NT2/D1 (cell line): ENCODE data around the gene FDX1.
"Not testable (repeated sequence)": the region's sequence is repeated elsewhere in the genome, so short reads cannot be mapped to it uniquely, and the experiment has no call there.

Source experiments
- DNase-seq: peaks from one replicate; pipeline ENCODE4 v3.0.0-alpha.2; 2011; ENCODE audit warnings: low read depth, low spot score
- H3K27me3 ChIP-seq: 2 replicates; pipeline ENCODE4 v1.6.0; 2011; ENCODE audit warnings: mild to moderate bottlenecking; ENCODE audit not compliant: insufficient read length, insufficient read depth
- H3K36me3 ChIP-seq: 2 replicates; pipeline ENCODE4 v1.6.1; 2011; ENCODE audit warnings: mild to moderate bottlenecking, low read length, mixed read lengths; ENCODE audit not compliant: insufficient read depth, insufficient read length
- H3K4me1 ChIP-seq: 2 replicates; pipeline ENCODE4 v1.5.1; 2011; ENCODE audit not compliant: insufficient read depth, insufficient read length
- H3K4me3 ChIP-seq: 2 replicates; pipeline ENCODE4 v1.5.1; 2011; ENCODE audit warnings: low read depth; ENCODE audit not compliant: insufficient read length
- H3K9ac ChIP-seq: 2 replicates; pipeline ENCODE4 v1.6.0; 2011; ENCODE audit warnings: low read depth; ENCODE audit not compliant: insufficient read length
- H3K9me3 ChIP-seq: 2 replicates; pipeline ENCODE4 v1.5.1; 2011; ENCODE audit warnings: mild to moderate bottlenecking, low read length; ENCODE audit not compliant: insufficient read depth
- SUZ12 ChIP-seq: IDR thresholded peaks from 2 replicates; pipeline ENCODE4 v1.6.1; 2011; ENCODE audit not compliant: insufficient read length, insufficient read depth; ENCODE audit errors: extremely low read depth
- YY1 ChIP-seq: IDR thresholded peaks from 2 replicates; pipeline ENCODE4 v1.6.1; 2011; ENCODE audit not compliant: insufficient read length, insufficient read depth
- ZNF274 ChIP-seq: IDR thresholded peaks from 2 replicates; pipeline ENCODE4 v1.6.1; 2011; ENCODE audit warnings: mild to moderate bottlenecking, low read depth, low read length

Gene FDX1, protein sequence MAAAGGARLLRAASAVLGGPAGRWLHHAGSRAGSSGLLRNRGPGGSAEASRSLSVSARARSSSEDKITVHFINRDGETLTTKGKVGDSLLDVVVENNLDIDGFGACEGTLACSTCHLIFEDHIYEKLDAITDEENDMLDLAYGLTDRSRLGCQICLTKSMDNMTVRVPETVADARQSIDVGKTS

DNA sequence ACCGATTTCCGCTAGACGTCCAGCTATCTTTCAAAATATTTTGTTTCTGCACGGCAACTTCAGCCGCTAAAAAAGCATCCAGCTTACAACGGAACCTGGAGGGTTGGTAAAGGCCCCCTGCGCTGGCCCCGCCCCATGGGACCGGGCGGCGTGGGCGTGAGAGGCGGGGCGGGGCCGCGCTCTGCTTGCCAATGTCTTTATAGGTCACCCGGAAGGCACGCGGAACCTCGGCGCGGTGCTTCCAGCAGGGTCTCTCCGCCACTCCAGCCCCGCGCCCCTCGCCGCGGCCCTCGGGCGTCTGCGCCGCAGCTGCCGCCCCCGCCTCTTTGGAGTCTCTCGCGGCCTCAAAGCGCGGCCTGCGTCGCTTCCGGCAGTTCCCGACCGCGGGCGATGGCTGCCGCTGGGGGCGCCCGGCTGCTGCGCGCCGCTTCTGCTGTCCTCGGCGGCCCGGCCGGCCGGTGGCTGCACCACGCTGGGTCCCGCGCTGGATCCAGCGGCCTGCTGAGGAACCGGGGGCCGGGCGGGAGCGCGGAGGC lies at the start of gene FDX1:
Gene FDX1, plus strand, starts transcription at position 218 of the 536 bp plus-strand sequence. Its CDS starts 173 bp downstream, at position 391.
- peak; percentile 81 for DNase-seq
- Histone ChIP-seq H3K36me3 (no peaks in the 10 kb centered on the region), H3K27me3 (no peaks in the 10 kb centered on the region), H3K9ac (peak within 1 kb of the TSS; percentile 97), H3K4me1 (no peaks in the 10 kb centered on the region), H3K9me3 (no peaks in the 10 kb centered on the region), H3K4me3 (peak within 1 kb of the TSS; percentile 88)
- TF ChIP-seq YY1, result no peak

DNA sequence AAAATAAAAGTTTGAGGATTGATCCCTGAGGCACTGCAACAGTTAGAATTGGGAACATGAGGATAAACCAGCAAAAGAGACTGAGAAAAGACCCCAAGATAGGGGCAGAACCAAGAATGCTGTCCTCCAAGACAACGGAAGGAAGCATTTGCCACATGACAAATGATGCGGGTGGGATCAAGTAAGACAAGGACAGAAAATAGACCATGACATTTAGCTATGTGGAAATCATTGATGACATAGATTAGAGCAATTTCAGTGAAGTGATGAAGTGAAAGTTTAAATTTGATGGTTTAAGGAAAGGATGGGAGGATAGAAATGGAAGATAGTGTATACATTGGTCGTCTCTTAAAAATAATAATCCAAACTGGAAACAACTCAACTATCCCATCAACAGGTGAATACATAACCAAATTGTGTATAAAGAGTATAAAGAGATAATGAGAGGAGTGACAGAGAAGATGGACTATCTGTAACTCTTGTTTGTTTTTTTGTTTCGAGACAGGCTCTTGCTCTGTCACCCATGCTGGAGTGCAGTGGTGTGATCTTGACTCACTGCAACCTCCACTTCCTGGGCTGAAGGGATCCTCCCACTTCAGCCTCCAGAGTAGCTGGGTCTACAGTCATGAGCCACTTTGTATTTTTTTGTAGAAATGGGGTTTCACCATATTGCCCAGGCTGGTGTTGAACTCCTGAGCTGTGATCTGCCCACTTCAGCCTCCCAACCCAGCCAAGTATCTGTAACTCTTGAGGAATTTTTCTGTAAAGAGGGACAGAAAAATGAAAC lies 48.7 kb upstream of the FDX1 start:
- H3K4me1 ChIP-seq, result peaks cover 2% of the 10 kb centered on the region
- no peak for DNase-seq
- H3K9me3 ChIP-seq, result no peaks in the 10 kb centered on the region
- TF ChIP-seq ZNF274 (no peak), SUZ12 (no peak), YY1 (no peak)
- H3K27me3 ChIP-seq, result no peaks in the 10 kb centered on the region
- no peak overlapping the region for H3K4me3 ChIP-seq
- no peaks in the 10 kb centered on the region for H3K36me3 ChIP-seq
- H3K9ac ChIP-seq, result no peak overlapping the region

DNA sequence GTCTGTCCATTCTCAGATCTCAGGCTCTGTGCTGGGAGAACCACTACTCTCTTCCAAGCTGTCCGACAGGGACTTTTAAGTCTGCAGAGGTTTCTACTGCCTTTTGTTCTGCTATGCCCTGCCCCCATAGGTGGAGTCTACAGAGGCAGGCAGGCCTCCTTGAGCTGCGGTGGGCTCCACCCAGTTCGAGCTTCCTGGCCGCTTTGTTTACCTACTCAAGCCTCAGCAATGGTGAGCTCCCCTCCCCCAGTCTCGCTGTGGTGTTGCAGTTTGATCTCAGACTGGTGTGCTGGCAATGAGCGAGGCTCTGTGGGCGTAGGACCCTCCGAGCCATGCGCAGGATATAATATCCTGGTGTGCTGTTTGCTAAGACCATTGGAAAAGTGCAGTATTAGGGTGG lies 41.5 kb upstream of the FDX1 start:
- not testable (repeated sequence) for H3K4me1 ChIP-seq, H3K36me3 ChIP-seq, H3K27me3 ChIP-seq, H3K9ac ChIP-seq, DNase-seq, H3K9me3 ChIP-seq, H3K4me3 ChIP-seq

DNA sequence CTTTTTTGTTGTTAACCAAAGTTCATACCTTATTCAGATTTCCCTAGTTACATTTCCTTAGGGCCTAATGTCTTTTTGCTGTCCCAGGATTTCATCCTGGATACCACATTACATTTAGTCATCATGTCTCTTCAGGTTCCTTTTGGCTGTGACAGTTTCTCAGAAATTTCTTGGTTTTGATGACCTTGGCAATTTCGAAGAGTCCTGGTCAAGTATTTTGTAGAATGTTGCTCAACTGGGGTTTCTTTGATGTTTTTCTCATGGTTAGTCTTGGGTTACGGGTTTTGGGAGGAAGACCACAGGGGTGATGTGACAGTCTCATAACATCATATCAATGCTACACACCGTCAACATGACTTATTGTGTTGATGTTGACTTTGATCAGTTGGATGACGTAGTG lies 39.8 kb upstream of the FDX1 start:
- Histone ChIP-seq H3K4me1 (no peaks in the 10 kb centered on the region), H3K9me3 (peaks cover 9% of the 10 kb centered on the region; the same call in 1 of the 2 replicates), H3K27me3 (no peaks in the 10 kb centered on the region), H3K36me3 (no peaks in the 10 kb centered on the region), H3K9ac (no peak overlapping the region), H3K4me3 (no peak overlapping the region)
- no peak for DNase-seq
- TF ChIP-seq YY1 (no peak), ZNF274 (no peak), SUZ12 (no peak)

DNA sequence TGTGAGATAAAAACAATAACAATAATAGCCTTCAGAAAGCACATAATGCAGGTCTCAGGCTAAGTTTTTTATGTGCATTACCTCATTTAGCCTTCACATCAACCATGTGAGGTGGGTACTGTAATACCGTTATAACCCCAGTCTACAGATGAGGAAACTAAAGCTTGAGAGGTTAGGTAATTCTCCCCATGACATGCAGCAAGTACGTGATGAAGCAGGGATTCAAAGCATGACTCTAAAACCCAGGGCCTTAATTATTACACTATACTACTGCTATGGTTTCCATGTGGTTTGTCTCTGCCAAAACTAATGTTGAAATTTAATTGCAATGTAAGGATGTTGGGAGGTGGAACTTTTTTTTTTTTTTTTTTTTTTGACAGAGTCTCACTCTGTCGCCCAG lies 37.7 kb upstream of the FDX1 start:
- no peak for DNase-seq
- Histone ChIP-seq H3K27me3 (no peaks in the 10 kb centered on the region), H3K4me1 (no peaks in the 10 kb centered on the region), H3K36me3 (no peaks in the 10 kb centered on the region), H3K4me3 (no peak overlapping the region), H3K9ac (no peak overlapping the region), H3K9me3 (peaks cover 9% of the 10 kb centered on the region; the same call in 1 of the 2 replicates)
- TF ChIP-seq ZNF274, result no peak
- TF ChIP-seq SUZ12, result no peak
- TF ChIP-seq YY1, result no peak

DNA sequence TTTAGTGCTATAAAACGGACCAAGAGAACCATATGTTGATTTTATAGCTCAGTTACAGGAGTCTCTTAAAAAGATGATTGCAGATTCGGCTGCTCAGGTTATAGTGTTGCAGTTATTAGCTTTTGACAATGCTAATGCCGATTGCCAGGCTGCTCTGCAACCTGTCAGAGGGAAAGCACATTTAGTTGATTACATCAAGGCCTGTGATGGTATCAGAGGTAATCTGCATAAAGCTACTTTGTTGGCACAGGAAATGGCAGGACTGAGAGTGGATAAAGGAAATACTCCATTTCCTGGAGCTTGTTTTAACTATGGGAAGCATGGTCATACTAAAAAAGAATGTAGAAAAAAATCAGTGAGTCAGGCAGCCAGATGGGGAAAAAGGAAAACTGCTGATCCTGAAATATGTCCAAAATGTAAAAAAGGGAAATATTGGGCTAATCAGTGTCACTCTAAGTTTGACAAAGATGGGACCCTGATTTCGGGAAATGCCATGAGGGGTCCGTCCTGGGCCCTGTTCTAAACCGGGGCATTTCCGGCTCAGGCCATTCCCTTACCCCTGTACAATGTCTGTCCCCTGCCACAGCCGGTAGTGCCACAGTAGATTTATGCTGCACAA lies 32.0 kb upstream of the FDX1 start:
- H3K36me3 ChIP-seq, DNase-seq, H3K27me3 ChIP-seq: not testable (repeated sequence)

DNA sequence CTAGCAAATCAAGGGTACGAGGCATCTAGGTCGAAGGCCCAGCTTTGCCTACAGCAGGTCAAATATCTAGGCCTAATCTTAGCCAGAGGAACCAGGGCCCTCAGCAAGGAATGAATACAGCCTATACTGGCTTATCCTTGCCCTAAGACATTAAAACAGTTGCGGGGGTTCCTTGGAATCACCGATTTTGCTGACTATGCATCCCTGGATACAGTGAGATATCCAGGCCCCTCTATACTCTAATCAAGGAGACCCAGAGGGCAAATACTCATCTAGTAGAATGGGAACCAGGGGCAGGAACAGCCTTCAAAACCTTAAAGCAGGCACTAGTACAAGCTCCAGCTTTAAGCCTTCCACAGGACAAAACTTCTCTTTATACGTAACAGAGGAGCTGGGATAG lies 26.2 kb upstream of the FDX1 start:
- not testable (repeated sequence) for H3K9ac ChIP-seq, H3K4me1 ChIP-seq, H3K4me3 ChIP-seq, H3K9me3 ChIP-seq, DNase-seq, H3K36me3 ChIP-seq, H3K27me3 ChIP-seq

More for the DNA sequence above, 32.0 kb upstream of the FDX1 start:
- not testable (repeated sequence) for H3K9me3 ChIP-seq, H3K4me1 ChIP-seq, H3K9ac ChIP-seq, H3K4me3 ChIP-seq

DNA sequence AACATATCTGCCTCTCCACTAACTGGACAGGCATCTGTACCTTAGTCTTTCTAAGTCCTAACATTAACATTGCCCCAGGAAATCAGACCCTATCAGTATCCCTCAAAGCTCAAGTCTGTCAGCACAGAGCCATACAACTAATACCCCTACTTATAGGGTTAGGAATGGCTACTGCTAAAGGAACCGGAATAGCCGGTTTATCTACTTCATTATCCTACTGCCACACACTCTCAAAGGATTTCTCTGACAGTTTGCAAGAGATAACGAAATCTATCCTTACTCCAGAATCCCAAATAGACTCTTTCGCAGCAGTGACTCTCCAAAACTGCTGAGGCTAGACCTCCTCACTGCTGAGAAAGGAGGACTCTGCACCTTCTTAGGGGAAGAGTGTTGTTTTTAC lies 24.1 kb upstream of the FDX1 start:
- not testable (repeated sequence) for H3K27me3 ChIP-seq, H3K9me3 ChIP-seq, H3K4me3 ChIP-seq, DNase-seq, H3K4me1 ChIP-seq, H3K36me3 ChIP-seq, H3K9ac ChIP-seq
